Fibroblast of skin of back (primary cell): ENCODE results near the gene CEP131. TPM values are rescaled to one million over a fixed set of nuclear protein-coding genes. Genes with fewer than 3 reads are reported as not detected.

Experiments used
- DNase-seq: peaks from one replicate; pipeline ENCODE4 v3.0.0-alpha.2; 2013
- polyA plus RNA-seq, 2 experiments: library from polyadenylated mRNA; unstranded; fragments of 120-200 nt; gene quantifications; one replicate each; pipeline ENCODE4 v1.2.1, GENCODE V29; 2013; ENCODE audit not compliant: insufficient read length in 2 of 2

Gene CEP131
- 17.5 TPM for polyA plus RNA-seq (2013, experiment 1 of 2; ENCODE audit: insufficient read length)
- 9.8 TPM for polyA plus RNA-seq (2013, experiment 2 of 2; ENCODE audit: insufficient read length)

DNA sequence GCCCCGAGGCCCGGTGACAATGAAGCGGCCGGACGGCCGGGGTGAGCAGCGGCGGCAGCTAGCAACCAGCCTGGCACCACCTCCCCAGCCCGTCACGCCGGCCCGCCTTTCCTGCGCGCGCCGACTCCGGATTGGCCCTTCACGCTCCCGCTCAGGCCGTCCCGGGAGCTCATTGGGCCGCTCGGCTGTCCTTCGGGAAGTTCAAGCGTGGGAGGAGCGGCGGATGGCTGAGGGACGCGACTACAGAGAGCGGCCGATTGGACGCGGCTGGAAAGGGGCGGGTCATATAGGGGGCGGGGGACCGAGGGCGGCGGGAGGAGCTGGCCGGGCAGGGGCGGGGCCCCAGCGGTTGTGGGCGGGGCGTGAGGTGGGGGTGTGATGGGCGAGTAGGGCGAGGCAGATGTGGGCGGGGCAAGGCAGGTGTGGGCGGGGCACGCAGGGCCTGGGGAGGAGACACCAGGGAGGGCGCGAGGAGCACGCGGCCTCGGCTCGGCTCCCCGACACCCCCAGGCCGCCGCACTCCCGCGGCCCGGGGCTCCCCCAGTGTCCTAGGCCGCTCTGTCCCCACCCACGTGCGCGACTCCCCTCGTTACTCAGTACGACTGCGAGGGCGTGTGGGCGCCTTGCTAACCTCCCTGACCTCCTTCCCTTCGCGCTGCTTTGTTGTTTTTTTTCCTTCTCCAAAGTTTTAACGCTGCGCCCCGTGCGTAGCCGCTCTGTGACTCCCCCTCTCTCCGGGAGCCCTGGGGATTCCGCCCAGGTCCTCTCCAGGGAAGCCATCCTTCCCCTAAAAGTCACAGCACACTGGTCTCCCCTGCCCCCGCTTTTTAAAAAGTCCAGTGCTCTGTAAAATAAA is at the start of gene CEP131:
CEP131 (minus strand) TSS at position 60 of the 856 bp plus-strand sequence. CDS start 2,909 bp downstream, outside the sequence.
- DNase-seq, result peak; percentile 98

DNA sequence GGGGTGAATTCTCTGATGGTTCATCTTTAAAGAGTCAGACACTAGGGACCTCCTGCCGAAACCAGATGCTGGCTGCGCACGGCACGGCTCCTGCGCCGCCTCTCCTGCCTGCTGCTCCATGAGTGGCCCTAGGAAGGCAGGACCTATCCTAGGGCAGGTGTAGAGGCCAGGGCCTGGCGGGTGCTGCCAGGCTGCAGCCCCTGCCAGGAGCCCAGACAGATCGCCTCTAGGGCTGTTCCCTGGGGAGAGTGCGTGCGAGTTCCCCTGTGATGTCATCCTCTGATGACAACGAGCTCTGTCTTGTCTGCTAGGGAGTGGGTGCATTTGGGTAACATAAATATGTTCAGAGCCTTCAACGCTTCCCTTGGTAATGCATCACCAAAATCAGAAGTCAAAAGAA is 48.5 kb upstream of the CEP131 start:
- DNase-seq, result no peak

DNA sequence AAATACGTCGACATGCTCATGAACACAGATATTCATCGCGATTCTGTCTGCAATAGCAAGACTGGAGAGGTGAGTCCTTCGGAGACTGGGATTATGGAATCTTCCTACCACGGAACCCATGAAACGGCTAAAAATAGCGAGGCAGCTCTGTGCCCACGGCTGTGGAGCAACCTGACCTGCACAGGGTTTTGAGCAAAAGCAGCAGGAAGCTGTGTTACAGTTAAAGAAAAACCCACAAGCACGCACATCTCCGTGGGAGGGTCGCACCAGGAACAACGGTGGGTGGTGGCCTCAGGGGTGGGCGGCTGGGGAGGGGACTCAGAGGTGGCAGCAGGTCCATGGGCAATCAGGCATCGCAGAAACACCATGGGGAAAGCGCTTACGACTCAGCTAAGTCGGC is 47.5 kb upstream of the CEP131 start:
- DNase-seq, result no peak

DNA sequence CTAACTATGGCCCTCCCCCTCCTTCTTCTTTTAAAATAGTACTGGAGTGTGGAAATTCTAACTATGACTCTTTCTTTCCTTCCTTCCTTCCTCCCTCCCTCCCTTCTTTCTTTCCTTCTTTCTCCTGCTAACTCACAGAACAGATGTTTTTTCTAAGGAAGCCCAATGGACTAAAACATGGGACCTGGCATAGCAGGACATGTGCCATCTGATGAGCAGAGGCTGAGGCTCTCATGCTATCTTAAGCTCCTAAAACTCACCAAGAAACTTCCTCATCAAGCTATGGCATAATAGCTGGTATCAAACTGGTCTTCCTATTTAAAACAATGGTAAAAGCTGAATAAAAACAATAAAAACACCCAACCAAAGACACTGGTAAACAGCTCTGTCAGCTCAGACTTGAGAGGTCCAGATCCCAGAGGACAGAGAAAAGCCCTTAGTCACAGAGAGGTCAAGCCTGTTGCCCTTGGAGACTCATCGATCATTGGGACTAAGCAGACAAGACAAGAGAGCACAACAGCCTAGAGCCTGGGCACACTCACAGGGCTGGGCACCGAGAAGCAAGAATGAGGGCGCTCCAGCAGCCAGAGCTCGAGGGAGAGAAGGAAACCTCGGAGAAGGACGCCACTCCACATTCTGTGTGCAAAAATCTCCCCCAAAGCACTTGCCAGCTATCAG is 44.8 kb upstream of the CEP131 start:
- DNase-seq, result no peak

DNA sequence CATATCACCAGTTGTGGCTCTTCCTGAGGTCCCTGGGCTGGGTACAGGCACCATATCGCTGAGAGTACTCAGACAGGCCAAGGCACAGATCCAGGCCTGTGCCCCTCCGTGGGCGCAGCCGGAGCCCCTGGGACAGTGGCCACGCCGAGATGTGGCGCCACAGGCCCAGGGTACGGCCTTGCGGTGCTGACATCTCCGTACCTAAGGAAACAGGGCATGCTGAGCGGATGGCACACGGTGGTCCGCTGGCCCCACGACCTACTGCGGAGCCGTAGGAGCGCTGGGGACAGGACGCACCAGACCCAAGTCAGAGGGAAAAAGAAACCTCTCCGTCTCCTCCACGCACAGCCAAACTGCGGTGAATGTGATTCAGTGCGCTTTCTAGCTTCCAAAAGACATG is 42.8 kb upstream of the CEP131 start:
- DNase-seq, result no peak

DNA sequence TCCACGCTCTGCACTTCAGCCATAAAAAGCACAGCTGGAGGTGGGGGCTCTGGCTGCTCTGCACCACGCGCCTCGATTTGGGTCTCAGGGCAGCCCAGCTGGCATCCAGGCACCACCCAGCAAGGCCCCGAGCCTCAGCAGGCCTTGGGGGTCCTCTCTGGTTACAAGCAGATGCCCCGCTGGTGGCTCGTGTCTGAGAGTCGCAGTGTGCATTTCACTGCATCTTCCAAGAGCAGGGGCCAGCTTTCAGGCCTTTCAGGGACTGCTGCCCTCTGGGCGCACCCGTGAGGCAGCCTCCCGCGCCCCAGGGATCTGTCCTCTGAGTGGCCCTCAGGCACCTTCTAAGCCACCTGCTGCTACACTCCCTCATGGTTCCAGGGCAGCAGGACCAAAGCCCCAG is 41.9 kb upstream of the CEP131 start:
- DNase-seq, result no peak

DNA sequence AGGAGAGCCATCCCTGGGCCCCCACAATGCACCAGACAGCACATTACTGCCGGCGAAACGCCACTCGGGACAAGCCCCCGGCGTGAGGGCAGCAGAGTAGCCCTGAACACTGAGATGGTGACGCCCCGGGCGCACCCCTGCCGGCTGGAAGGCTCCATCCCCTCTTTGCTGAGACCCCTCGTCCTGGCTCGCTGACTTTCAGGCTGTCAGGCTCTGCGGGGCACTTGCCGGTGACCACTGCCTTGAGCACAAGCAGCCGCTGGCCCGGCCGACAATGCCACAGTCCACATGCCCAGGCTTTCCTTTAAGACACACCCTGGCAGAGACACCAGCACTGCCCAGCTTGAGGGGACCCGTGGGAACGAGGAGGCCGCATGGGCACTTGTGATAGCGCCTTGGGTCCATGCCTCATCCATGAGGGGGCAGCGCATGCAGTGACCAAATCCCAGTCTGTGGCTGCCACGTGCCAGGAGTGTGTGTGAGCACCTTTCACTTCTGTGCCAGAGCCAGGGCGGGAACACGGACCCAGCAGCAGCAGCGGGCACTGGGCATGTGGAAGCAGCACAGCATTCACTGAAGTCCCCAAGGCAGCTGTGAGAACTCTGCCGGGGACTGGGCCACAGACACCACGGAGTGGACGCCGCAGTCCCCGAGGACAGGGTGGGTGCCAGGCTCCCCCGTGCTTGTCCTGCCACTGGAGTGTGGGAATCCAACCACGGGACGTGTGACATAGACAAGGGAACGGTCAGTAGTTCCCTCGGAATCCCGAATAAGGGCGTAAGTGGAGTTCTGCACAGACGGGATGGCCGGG is 40.8 kb upstream of the CEP131 start:
- no peak for DNase-seq

DNA sequence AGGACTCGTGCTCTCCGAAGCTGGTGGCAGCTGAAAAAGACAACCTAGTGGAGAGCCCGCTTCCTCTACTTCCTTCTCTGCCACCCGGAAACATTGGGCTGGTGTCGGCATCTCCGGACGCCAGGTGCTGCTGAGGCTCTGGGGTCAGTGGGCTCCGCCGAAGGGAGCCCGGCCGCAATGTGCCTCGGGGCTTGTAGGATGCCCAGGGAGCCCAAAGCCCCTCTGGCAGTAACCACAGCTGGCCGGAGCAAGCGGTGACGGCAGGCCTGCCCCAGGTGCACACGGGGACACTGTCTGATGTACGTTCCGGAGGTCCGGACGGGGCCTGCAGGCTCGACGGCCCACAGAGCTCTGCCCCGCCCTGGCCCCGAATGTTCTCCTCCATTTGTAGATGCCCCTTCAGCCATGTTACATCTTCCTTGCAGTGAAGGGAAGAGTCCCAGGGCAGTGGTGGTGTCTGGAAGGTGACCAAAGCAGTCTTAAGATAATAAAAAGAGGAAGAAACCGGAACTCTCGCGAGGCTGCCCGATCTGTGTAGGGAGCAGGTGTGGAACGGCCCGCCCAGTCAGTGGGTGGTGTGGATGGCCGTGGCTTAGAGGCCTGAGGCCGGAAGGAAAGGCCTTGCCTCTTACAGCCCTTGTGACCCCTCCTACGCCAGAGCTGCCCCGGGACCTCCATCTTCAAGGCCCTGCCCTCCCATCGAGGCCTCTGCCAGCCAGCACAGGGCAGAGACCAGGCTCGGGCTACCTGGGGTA is 39.0 kb upstream of the CEP131 start:
- no peak for DNase-seq

DNA sequence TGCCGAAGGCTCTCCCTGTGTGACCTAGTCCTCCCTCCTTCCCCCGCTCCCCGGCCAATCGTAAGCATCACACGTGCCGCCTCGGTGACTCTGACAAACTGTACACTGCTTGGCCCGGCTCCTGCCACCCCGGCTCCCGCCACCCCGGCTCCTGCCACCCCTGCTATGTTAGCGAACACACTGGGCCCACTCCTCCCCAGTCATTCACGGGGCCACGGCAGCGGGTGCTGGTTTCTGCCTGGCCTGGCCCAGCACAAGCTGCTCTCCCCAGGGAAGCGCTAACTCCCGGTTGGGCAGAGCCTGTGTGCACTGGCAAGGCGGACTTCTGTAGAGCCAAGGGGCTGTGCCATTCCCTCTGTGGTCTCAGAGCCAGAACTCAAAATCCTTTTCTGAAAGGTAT is 38.3 kb upstream of the CEP131 start:
- DNase-seq, result no peak

DNA sequence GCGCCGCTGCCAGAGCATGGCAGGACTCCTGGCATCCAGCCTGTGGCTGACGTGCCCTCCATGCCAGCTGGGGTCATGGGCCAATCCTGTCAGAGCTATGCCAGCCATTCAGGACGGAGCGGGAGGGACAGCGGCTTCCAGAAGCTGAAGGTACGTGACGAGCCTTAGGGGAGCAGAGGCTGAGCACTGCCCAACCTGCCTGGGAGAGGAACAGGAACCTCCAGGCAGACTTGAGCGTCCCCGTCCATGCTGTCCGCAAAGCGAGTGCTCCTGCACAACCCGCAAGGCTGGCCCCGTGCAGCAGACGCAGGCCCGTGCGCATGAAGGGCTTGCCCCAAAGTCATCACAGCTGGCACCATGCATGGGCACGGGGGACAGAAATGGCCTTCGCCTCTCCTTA is 37.9 kb upstream of the CEP131 start:
- DNase-seq, result no peak

DNA sequence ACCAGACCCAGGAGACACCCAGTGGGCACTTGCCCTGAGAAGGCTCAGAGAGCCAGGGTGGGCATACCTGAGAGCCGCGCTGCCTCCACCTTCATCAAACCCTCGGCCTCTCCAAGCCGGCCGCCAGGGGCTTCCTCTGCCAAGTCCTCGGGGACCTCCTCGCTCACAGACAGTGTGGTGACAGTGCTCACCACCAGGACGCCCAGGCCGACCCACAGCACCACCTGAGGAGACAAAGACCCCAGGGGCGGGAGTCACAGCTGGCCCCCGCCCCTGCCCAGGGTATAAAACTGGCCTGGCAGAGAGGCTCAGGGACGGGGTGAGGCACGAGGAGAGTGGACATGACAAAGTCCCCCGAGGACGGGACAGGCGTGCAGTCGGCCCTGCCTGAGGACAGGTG is 37.4 kb upstream of the CEP131 start:
- no peak for DNase-seq

DNA sequence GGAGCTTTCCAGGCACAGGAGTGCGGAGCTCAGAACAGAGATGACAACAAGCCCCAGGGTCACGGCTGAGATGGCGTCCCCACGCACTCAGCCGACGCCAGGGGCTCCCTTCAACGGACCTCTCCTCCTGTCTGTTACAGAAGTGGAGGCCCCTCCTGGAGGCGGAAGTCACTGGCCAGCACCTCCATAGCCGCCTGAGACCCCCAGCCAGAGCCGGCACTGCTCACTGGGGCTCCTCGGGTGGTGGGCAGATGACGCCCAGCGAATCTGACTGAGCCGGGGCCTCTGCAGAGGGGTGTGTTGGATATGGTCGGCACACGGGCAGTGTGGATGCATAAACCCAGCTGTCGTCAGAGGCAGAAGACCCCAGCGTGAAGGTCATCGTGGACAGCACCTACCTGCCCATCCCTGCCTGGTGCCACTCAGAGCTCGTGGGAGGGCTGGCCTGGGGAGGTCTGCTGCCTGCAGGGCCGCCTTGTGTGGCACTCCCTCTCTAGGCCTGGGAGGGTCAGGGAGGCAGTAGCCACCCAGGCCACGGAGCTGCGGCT is 36.4 kb upstream of the CEP131 start:
- no peak for DNase-seq

DNA sequence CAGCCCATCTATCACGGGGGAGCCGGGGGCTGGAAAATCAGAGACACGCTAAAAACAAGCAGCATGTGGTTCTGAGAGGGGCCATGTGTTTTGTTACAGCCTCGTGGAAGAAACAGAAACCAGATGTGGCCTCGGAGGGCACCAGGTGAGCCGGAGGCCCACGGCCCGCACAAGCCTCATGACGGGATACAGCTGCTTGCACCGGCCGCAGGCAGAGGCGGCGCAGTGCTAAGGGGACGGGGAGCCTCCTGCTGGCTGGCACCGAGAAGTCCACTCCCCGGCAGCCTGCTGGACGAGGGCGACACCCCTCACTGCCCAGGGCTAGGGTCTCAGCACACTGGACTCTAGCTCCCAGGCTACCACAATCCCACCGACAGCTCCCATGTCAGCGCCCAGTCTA is 35.5 kb upstream of the CEP131 start:
- DNase-seq, result no peak

DNA sequence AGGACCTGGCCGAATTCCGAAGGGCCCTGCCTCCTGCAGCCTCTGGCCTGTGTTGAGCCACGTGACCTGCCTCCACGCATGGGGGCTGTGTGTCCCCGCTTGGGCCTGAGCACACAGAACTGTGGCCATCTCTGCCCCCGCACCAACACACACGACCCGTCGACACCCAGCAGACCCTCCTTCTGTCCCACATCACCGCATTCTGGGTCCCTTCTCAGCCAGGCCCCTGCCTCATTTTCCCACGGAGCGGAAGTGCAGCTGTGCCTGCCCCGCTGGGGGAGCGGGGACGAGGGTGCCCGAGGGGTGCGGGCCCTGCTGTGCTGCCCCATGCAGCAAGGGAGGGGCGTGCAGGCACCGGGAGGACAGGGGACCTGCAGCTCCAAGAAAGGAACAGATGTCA is 34.8 kb upstream of the CEP131 start:
- DNase-seq, result no peak

DNA sequence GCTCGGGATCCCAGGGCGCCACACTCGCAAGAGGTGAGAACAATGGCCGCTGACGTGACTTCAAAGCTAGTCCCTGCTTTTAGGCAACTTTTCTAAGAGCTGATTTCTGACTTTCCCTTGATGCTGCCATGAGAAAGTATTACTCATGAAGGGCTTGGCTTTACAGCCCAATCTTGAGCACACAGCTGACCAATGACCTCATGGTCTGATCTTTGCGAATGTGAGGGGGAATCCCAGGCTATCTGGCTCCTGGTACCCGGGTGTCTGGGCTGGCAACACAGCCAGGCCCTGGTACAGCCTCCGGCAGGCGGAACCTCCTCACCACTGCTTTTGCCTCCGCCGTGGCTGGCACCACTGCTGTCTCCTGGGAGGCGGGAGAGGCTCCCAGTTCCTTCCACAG is 33.9 kb upstream of the CEP131 start:
- DNase-seq, result no peak

DNA sequence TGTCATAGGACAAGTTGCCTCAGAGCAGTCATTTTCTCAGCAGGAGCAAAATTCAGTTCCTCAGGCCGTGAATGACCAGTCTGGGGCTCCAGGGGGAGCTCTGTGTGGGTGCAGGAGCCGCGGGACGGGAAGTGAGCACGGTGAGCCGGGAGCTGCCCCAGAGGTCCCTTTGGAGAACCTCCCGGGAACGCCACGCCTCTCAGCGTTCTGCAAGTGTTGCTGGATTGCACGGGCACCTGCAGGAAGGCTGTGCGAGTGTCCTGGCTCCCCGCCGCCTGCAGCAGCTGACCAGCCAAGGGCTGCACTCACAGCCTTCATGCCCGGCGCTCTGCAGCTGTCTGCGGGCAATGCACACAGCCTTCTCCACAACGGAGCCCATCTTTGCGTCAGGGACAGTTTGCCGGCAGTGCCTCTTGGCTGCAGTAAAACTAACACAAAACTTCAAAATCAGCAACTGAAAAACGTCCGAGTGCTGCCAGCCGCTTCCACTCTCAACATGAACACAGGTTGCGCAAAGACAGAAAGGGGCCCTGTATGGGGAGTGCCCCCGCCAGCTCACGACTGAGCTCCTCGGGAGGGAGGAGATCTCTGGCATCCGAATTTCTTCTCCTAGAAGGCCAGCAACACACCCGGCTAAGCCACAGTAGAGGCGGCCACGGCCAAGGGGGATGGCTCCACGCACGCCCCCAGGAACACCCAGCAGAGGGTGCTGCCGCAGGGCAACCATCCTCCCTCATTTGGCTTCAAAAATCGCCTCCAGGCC is 32.4 kb upstream of the CEP131 start:
- DNase-seq, result peak; percentile 69

DNA sequence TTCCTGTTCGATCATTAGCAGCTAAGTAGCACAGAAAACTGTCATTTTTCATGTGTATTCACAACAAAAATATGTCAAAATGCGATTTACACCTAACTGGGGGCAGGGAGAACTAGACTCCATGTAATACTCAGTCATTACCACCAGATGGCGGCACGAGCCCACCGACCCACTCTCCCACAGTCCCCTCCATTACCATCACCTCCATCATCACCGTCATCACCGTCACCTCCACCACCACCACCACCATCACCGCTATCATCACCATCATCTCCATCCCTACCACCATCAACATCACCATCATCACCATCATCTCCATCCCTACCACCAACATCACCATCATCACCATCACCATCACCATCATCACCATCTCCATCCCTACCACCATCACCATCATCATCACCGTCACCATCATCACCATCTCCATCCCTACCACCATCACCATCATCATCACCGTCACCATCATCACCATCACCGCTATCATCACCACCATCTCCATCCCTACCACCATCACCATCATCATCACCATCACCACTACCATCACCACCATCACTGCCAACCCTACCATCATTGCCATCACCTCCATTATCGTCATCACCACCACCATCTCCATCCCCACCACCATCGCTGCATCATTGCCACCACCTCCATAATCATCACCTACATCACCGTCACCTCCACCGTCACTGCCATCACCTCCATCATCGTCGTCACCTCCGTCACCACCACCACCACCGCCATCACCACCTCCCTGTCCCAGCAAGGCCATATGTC is 30.8 kb upstream of the CEP131 start:
- peak; percentile 32 for DNase-seq

DNA sequence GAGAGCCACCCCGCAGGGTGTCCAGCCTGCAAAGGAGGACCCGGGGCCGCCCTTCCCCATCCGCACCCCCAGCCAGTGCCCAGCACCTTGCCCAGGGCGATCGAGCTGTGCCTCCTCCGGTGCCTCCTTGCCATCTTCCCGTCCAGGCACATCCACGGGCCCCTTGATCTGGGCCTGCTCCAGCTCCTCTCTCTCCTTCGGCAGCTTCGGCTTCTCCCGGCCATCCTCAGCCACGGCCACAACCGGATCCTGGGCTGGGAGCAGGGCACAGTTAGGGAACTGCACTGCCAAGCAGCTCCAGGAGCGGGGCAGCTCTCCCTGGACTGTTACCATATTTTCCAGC is 30.2 kb upstream of the CEP131 start:
- DNase-seq, result no peak

DNA sequence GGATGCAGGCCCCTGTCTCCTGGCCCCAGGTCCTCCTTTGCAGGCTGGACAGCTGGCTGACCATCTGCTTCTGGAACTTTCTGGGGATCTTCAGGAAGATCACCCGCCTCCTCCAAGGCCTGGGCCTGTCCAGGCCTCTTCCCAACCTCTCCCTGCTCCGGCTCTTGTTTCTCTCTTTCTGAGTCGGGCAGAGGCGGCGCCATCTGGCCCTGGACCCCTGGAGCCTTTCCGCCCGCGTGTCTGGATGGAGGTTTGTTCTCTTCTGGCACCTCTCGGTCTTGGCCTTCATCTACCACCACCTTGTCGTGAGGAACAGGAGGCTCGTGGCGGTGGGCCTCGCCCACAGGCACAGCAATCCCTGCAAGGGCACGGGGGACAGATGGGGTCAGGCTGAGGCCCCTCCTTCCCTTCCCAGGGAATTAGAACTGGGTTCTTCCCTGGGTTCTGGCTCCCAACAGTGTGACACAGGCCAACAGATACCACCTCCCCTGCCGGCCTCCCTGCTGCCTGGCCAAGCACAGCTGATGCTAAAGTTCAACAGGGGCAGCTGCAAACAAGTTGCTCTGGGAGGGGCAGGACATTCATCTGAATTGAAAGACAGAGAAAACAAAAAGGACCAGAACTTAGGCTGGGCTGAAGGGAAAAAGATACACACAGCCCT is 29.7 kb upstream of the CEP131 start:
- no peak for DNase-seq

DNA sequence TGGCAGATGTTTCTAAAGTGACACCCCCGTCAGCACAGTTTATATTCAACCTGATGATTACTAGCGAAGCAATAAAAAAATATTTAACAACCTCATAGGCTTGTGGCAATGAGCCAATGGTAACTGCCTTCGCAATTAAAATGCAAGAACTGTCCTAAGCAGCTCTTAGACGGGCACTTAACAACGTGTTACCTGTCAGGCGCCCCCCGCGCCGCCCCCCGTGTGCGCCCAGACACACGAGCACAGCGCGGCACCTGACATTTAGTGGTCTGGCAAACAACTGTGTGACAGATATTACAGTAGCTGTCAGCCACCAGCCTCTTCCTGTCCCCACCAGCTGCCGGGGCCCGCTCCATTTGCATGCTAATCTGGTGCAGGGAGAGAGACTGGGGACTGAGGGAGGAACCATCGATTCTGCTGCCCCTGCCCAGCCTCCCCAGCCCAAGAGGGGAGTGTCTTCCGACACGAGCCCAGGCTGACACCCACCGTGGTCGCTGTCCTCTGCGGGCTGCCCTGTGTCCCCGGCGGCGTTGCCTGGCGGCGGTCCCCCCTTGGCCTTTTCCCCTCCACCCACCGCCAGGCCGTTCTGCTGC is 29.0 kb upstream of the CEP131 start:
- no peak for DNase-seq
